GM12878 (cell line): Measurements from ENCODE around the gene RTN4. TPM values are rescaled to one million over a fixed set of nuclear protein-coding genes. Genes with fewer than 3 reads are reported as not detected.

Experiments used
- ATAC-seq: fragments of 200-7000 bp; cut with Tn5 transposase; 3 replicates; pipeline ENCODE4 v1.9.1; 2020; ENCODE audit warnings: mild to moderate bottlenecking, moderate library complexity
- BruUV-seq: library from RNA; stranded (reverse); fragments of 400-500 nt; replicated peaks from 2 replicates; lab custom pipeline; 2021; lab: Mats Ljungman, UMichigan
- CTCF ChIA-PET: fragments of 300-600 bp; sonication (Branson Sonifier 250); formaldehyde crosslinking; extraction: SDS; loops from one replicate; lab custom pipeline; 2021; ENCODE audit warnings: inconsistent platforms; lab: Yijun Ruan, JAX
- POLR2A ChIA-PET: fragments of 350-600 bp; formaldehyde crosslinking; extraction: SDS; loops from one replicate; lab custom pipeline; 2021; ENCODE audit warnings: inconsistent platforms; lab: Charles Lee
- RAD21 ChIA-PET: fragments of 300-600 bp; sonication (Branson Sonifier 250); formaldehyde crosslinking; loops from one replicate; lab custom pipeline; 2023; ENCODE audit warnings: antibody characterized with exemption; ENCODE audit not compliant: unreplicated experiment; lab: Charles Lee
- SMC1A ChIA-PET: fragments of 300-600 bp; sonication (Branson Sonifier 250); formaldehyde crosslinking; loops from one replicate; lab custom pipeline; 2023; ENCODE audit not compliant: unreplicated experiment, uncharacterized antibody; lab: Charles Lee
- DNase-seq: peaks from one replicate; pipeline ENCODE4 v3.0.0-alpha.2; 2011; ENCODE audit warnings: low read depth, low spot score
- FAIRE-seq: peaks from 3 replicates; lab custom pipeline; 2011; peaks lifted over from hg19 to GRCh38; lab: Jason Lieb, UNC
- H2AFZ ChIP-seq: 2 replicates; pipeline ENCODE4 v1.6.0; 2011; ENCODE audit warnings: low read depth, low read length, control low read depth; ENCODE audit not compliant: control insufficient read depth
- H3K27ac ChIP-seq: 2 replicates; pipeline ENCODE4 v1.5.1; 2011; ENCODE audit warnings: control low read depth; ENCODE audit not compliant: control insufficient read depth, insufficient read depth
- H3K27me3 ChIP-seq, 2 experiments: replicated peaks in 1 of 2; 2 replicates each; pipeline versions ENCODE4 v1.6.0 to v1.6.1; 2011; ENCODE audit warnings: low read length in 1 of 2; ENCODE audit not compliant: control insufficient read depth in 2 of 2, insufficient read depth in 2 of 2
- H3K36me3 ChIP-seq, 2 experiments: 2 replicates each; pipeline ENCODE4 v1.5.1; 2011; ENCODE audit warnings: low read length in 1 of 2; ENCODE audit not compliant: control insufficient read depth in 2 of 2, insufficient read depth in 2 of 2
- H3K4me1 ChIP-seq: 2 replicates; pipeline ENCODE4 v1.6.1; 2011; ENCODE audit warnings: mild to moderate bottlenecking, low read length, moderate library complexity, mixed read lengths; ENCODE audit not compliant: control insufficient read depth, insufficient read depth
- H3K4me2 ChIP-seq: 2 replicates; pipeline ENCODE4 v1.6.0; 2011; ENCODE audit warnings: control low read depth; ENCODE audit not compliant: control insufficient read depth, insufficient read depth
- H3K4me3 ChIP-seq: fragments of 200-600 bp; sonication (generic); 2 replicates; pipeline ENCODE4 v1.5.1; 2016
- H3K79me2 ChIP-seq: 2 replicates; pipeline ENCODE4 v1.6.0; 2011; ENCODE audit warnings: low read length; ENCODE audit not compliant: control insufficient read depth, insufficient read depth
- H3K9ac ChIP-seq: 2 replicates; pipeline ENCODE4 v1.8.0; 2011; ENCODE audit warnings: low read length, control low read depth, mixed read lengths; ENCODE audit not compliant: control insufficient read depth, insufficient read depth
- H3K9me3 ChIP-seq: replicated peaks from 3 replicates; pipeline ENCODE4 v1.5.1; 2011; ENCODE audit warnings: mild to moderate bottlenecking, low read length; ENCODE audit not compliant: control insufficient read depth, insufficient read depth
- H4K20me1 ChIP-seq: 2 replicates; pipeline ENCODE4 v1.6.0; 2011; ENCODE audit not compliant: control insufficient read depth, insufficient read depth
- HDAC6 ChIP-seq: fragments of 200-600 bp; sonication (generic); IDR thresholded peaks from one replicate; pipeline ENCODE4 v1.8.0; 2017; ENCODE audit warnings: antibody characterized with exemption; ENCODE audit not compliant: unreplicated experiment
- SIN3A ChIP-seq: IDR thresholded peaks from 2 replicates; pipeline ENCODE4 v1.6.1; 2012; ENCODE audit warnings: low read depth, low read length, improper control_type of control experiment
- TAF1 ChIP-seq: IDR thresholded peaks from 2 replicates; pipeline ENCODE4 v1.6.1; 2011; ENCODE audit warnings: mild to moderate bottlenecking, low read depth, low read length, borderline replicate concordance
- WRNIP1 ChIP-seq: IDR thresholded peaks from 2 replicates; pipeline ENCODE4 v1.6.1; 2011; ENCODE audit warnings: low read depth, low read length, improper control_type of control experiment, borderline replicate concordance
- WGBS: methylation state at CpG from one replicate; pipeline ENCODE4 v1.1.6; 2016; ENCODE audit warnings: low lambda C conversion rate; ENCODE audit not compliant: insufficient replicate concordance, insufficient coverage; ENCODE audit errors: missing lambda C conversion rate; 5-methylcytosine and 5-hydroxymethylcytosine counted together
- in situ Hi-C: fragments of 300-500 bp; cut with MboI; formaldehyde crosslinking; loops from 9 replicates; pipeline ENCODE4 v1.14.3; 2018; ENCODE audit warnings: mixed read lengths
- intact Hi-C: fragments of 100-400 bp; cut with micrococcal nuclease; formaldehyde crosslinking; loops from one replicate; pipeline ENCODE4 v1.14.2; 2022; ENCODE audit not compliant: unreplicated experiment
- polyA plus RNA-seq, 11 experiments: library from polyadenylated mRNA; depleted of rRNA in 4 of 11; unstranded in 6 of 11; stranded (reverse) in 5 of 11; fragments of >200 nt; fragmentation: Nextera tagmentation in 4 of 11; fragmentation: Illumina TruSeq in 1 of 11; extraction: Ambion mirVana in 4 of 11; extraction: Trizol in 1 of 11; gene quantifications; 1 replicate in 1 of 11; 2 replicates in 10 of 11; pipeline versions ENCODE4 v1.2.1 to v1.2.3, GENCODE V29; 2011 to 2016; ENCODE audit warnings: inconsistent platforms in 2 of 11, missing spikeins in 2 of 11, low read depth in 1 of 11
- total RNA-seq, 4 experiments: library from RNA; depleted of rRNA in 3 of 4; stranded (reverse); fragments of >200 nt in 3 of 4; fragmentation: Illumina TruSeq in 1 of 4; extraction: Trizol in 1 of 4; gene quantifications; 2 replicates each; pipeline versions ENCODE4 v1.2.1 to v1.2.3, GENCODE V29; 2013 to 2021
- TF ChIP-seq, protein P1 (sequence below): fragments of 150-350 bp; IDR thresholded peaks from 2 replicates; pipeline ENCODE4 v1.6.1; 2016; ENCODE audit warnings: low read depth, low read length

Gene RTN4
- total and polyA plus RNA-seq, 10 of the 15 experiments (the other 5 are each of a cell fraction or from before 2014, with no cell fraction given): 56.0 to 133 (median 83.3) TPM

GRCh38 chr2:54927085-54927750, 123.0 kb downstream of the RTN4 start:
- no peak overlapping the region for H2AFZ ChIP-seq
- TF ChIP-seq SIN3A: no peak
- TF ChIP-seq, all 136 proteins: peak for 0
- ChIA-PET CTCF (interaction anchor here (0.7 kb wide), 1 partner anchor 13 kb away, joined by 4 read pairs; no protein-coding TSS in a partner anchor), POLR2A (no interaction called here), SMC1A (no interaction called here), RAD21 (no interaction called here)
- no peak overlapping the region for H3K4me2 ChIP-seq
- no TSS peak for BruUV-seq
- DNase-seq (no peak), ATAC-seq (no peak), FAIRE-seq (no peak)
- intact Hi-C loops (no loop called here), in situ Hi-C loops (no loop called here)
- no peaks in the 10 kb centered on the region for H4K20me1 ChIP-seq
- H3K27ac ChIP-seq: no peak overlapping the region
- H3K9me3 ChIP-seq: no peaks in the 10 kb centered on the region; the same call in 2 of the 3 replicates
- no peaks in the 10 kb centered on the region for H3K27me3 ChIP-seq
- H3K4me3 ChIP-seq: no peak overlapping the region
- no peak overlapping the region for H3K9ac ChIP-seq
- no peaks in the 10 kb centered on the region for H3K79me2 ChIP-seq
- H3K4me1 ChIP-seq: peaks cover 3% of the 10 kb centered on the region; the same call in 1 of the 2 replicates
- no peaks in the 10 kb centered on the region for H3K36me3 ChIP-seq
- 44% methylated on average over 8 of the region's 8 CpGs for WGBS

DNA sequence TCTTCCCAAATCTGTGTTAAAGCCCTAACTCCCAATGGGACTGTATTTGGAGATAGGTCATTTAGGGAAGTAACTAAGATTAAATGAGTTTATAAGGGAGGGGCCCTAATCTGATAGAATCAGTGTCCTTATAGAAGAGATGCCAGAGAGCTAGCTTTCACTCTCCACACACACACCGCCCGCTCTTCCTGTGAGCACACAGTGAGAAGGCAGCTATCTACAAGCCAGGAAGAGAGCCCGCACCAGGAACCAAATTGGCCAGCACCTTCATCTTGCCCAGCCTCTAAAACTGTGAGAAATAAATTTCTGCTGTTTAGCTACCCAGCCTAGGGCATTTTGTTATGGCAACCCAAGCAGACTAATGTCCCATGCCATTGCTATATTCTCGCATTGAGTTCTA, 125.2 kb downstream of the RTN4 start:
- FAIRE-seq (no peak), DNase-seq (no peak), ATAC-seq (no peak)
- Histone ChIP-seq H3K4me2 (no peak overlapping the region), H3K27ac (no peak overlapping the region), H3K4me1 (peaks cover 2% of the 10 kb centered on the region; the same call in 1 of the 2 replicates), H4K20me1 (no peaks in the 10 kb centered on the region), H3K4me3 (no peak overlapping the region), H3K36me3 (no peaks in the 10 kb centered on the region), H3K79me2 (no peaks in the 10 kb centered on the region), H3K9ac (no peak overlapping the region), H2AFZ (no peak overlapping the region), H3K27me3 (no peaks in the 10 kb centered on the region), H3K9me3 (no peaks in the 10 kb centered on the region; the same call in 1 of the 3 replicates)
- CTCF ChIA-PET: interaction anchor here (0.6 to 1.8 kb wide), 2 partner anchors 25 to 1723 kb away, joined by 3 to 5 read pairs; no protein-coding TSS in a partner anchor
- TF ChIP-seq HDAC6 (no peak), TAF1 (no peak), WRNIP1 (no peak)
- TF ChIP-seq, protein P1, sequence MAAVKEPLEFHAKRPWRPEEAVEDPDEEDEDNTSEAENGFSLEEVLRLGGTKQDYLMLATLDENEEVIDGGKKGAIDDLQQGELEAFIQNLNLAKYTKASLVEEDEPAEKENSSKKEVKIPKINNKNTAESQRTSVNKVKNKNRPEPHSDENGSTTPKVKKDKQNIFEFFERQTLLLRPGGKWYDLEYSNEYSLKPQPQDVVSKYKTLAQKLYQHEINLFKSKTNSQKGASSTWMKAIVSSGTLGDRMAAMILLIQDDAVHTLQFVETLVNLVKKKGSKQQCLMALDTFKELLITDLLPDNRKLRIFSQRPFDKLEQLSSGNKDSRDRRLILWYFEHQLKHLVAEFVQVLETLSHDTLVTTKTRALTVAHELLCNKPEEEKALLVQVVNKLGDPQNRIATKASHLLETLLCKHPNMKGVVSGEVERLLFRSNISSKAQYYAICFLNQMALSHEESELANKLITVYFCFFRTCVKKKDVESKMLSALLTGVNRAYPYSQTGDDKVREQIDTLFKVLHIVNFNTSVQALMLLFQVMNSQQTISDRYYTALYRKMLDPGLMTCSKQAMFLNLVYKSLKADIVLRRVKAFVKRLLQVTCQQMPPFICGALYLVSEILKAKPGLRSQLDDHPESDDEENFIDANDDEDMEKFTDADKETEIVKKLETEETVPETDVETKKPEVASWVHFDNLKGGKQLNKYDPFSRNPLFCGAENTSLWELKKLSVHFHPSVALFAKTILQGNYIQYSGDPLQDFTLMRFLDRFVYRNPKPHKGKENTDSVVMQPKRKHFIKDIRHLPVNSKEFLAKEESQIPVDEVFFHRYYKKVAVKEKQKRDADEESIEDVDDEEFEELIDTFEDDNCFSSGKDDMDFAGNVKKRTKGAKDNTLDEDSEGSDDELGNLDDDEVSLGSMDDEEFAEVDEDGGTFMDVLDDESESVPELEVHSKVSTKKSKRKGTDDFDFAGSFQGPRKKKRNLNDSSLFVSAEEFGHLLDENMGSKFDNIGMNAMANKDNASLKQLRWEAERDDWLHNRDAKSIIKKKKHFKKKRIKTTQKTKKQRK: no peak
- POLR2A ChIA-PET: no interaction called here
- in situ Hi-C loops: no loop called here
- intact Hi-C loops: no loop called here
- no TSS peak for BruUV-seq
- SMC1A ChIA-PET: interaction anchor here (0.8 kb wide), 1 partner anchor 13 kb away, joined by 3 read pairs; no protein-coding TSS in a partner anchor
- RAD21 ChIA-PET: interaction anchor here (1.1 kb wide), 1 partner anchor 86 kb away, joined by 3 read pairs; no protein-coding TSS in a partner anchor
- 89% methylated on average over 4 of the region's 4 CpGs for WGBS
